Keratinocyte (primary cell): Measurements from ENCODE around the gene BMP7.

Source experiments
- EZH2 ChIP-seq: IDR thresholded peaks from one replicate; pipeline ENCODE4 v1.6.1; 2012; ENCODE audit warnings: inconsistent platforms, mild to moderate bottlenecking, low read length, moderate library complexity
- TF ChIP-seq, protein P1 (sequence below), 3 experiments: IDR thresholded peaks in 1 of 3; conservative IDR thresholded peaks in 1 of 3; optimal IDR thresholded peaks in 1 of 3; 2 replicates in 2 of 3; 3 replicates in 1 of 3; pipeline versions ENCODE3 to v1.5.1; 2011; ENCODE audit warnings: low read length in 3 of 3, mild to moderate bottlenecking in 3 of 3, moderate library complexity in 2 of 3, control low read depth in 1 of 3, inconsistent platforms in 1 of 3; ENCODE audit not compliant: insufficient read depth in 2 of 3; ENCODE audit errors: extremely low read depth in 1 of 3

DNA sequence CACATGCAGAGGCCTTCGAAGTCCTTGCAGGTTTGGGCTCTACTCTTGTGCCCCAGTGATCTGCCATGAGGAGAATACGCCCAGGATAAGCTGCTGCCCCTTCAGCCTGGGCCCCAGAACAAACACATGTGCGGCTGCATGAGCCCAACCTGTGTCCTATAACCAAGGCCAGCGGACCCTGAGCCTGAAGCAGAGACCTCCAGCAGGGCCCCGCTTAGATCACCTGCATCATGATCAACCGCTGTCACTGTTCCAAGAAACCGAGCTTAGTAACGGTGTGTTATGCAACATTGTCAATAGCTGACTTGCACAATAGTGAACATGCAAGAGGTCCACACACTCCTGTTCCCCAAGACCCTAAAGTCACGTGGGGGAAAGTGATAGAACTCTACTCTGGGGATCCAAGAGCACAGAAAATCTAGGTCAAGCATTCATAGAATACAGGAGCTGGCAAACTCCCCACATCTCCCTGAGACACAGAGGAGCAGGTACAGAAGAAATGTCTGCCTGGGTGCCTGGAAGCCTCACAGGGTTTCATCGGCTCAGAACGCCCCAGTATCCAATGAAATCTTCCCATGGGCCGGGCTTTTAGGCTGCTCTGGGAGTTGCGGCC is 136.2 kb downstream of the BMP7 start:
- TF ChIP-seq, protein P1, sequence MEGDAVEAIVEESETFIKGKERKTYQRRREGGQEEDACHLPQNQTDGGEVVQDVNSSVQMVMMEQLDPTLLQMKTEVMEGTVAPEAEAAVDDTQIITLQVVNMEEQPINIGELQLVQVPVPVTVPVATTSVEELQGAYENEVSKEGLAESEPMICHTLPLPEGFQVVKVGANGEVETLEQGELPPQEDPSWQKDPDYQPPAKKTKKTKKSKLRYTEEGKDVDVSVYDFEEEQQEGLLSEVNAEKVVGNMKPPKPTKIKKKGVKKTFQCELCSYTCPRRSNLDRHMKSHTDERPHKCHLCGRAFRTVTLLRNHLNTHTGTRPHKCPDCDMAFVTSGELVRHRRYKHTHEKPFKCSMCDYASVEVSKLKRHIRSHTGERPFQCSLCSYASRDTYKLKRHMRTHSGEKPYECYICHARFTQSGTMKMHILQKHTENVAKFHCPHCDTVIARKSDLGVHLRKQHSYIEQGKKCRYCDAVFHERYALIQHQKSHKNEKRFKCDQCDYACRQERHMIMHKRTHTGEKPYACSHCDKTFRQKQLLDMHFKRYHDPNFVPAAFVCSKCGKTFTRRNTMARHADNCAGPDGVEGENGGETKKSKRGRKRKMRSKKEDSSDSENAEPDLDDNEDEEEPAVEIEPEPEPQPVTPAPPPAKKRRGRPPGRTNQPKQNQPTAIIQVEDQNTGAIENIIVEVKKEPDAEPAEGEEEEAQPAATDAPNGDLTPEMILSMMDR (optimal IDR thresholded peaks at IDR 0.05 in 1 of 3, IDR thresholded peaks at IDR 0.05 in 1 of 3, conservative IDR thresholded peaks at IDR 0.05 in 1 of 3; ENCODE audit: extremely low read depth in 1 of 3, insufficient read depth in 2 of 3, low read length in 3 of 3): no peak
- no peak for TF ChIP-seq EZH2
